Skeletal muscle cell (primary cell): Measurements from ENCODE around the gene ATG16L2.

Experiments
- DNase-seq: peaks from one replicate; pipeline ENCODE4 v3.0.0-alpha.2; 2010; ENCODE audit warnings: low read depth
- H3K4me3 ChIP-seq: 2 replicates; pipeline ENCODE4 v1.5.1; 2011; ENCODE audit warnings: low read depth, mild to moderate bottlenecking, control low read depth, low read length, moderate library complexity

The ATG16L2 gene

GRCh38 chr11:72814286-72815109 lies at the start of gene ATG16L2:
Gene ATG16L2 (plus strand): TSS chr11:72814411. CDS start chr11:72814446, 35 bp downstream.
- peak; percentile 44 for DNase-seq
- H3K4me3 ChIP-seq: peak within 1 kb of the TSS; percentile 81

- no peak for DNase-seq
- H3K4me3 ChIP-seq: no peak overlapping the region
Observed at GRCh38 chr11:72764503-72764902, 49.7 kb upstream of the ATG16L2 start.

GRCh38 chr11:72766152-72766902 lies 47.9 kb upstream of the ATG16L2 start:
- no peak overlapping the region for H3K4me3 ChIP-seq
- no peak for DNase-seq

GRCh38 chr11:72767203-72768062 lies 46.8 kb upstream of the ATG16L2 start:
- no peak for DNase-seq
- no peak overlapping the region for H3K4me3 ChIP-seq

GRCh38 chr11:72768581-72768980 lies 45.6 kb upstream of the ATG16L2 start:
- no peak for DNase-seq
- no peak overlapping the region for H3K4me3 ChIP-seq

- DNase-seq: no peak
- H3K4me3 ChIP-seq: no peak overlapping the region
Observed at GRCh38 chr11:72769680-72770079, 44.5 kb upstream of the ATG16L2 start.

- no peak overlapping the region for H3K4me3 ChIP-seq
- DNase-seq: no peak
Observed at GRCh38 chr11:72770799-72771198, 43.4 kb upstream of the ATG16L2 start.

GRCh38 chr11:72771507-72771906 lies 42.7 kb upstream of the ATG16L2 start:
- DNase-seq: no peak
- H3K4me3 ChIP-seq: no peak overlapping the region

GRCh38 chr11:72772059-72772458 lies 42.2 kb upstream of the ATG16L2 start:
- no peak for DNase-seq
- no peak overlapping the region for H3K4me3 ChIP-seq

GRCh38 chr11:72773291-72773690 lies 40.9 kb upstream of the ATG16L2 start:
- no peak overlapping the region for H3K4me3 ChIP-seq
- peak; percentile 81 for DNase-seq

GRCh38 chr11:72773696-72774095 lies 40.5 kb upstream of the ATG16L2 start:
- DNase-seq: no peak
- H3K4me3 ChIP-seq: no peak overlapping the region

- H3K4me3 ChIP-seq: no peak overlapping the region
- no peak for DNase-seq
Observed at GRCh38 chr11:72774499-72774898, 39.7 kb upstream of the ATG16L2 start.

GRCh38 chr11:72775288-72776110 lies 38.7 kb upstream of the ATG16L2 start:
- DNase-seq: no peak
- H3K4me3 ChIP-seq: no peak overlapping the region

GRCh38 chr11:72776117-72776843 lies 37.9 kb upstream of the ATG16L2 start:
- no peak for DNase-seq
- H3K4me3 ChIP-seq: no peak overlapping the region

- H3K4me3 ChIP-seq: no peak overlapping the region
- DNase-seq: no peak
Observed at GRCh38 chr11:72776844-72777754, 37.1 kb upstream of the ATG16L2 start.

GRCh38 chr11:72777755-72778278 lies 36.4 kb upstream of the ATG16L2 start:
- no peak for DNase-seq
- no peak overlapping the region for H3K4me3 ChIP-seq
